ENCODE measurements around the gene HTATIP2.
"Not testable (repeated sequence)": the region's sequence is repeated elsewhere in the genome, so short reads cannot be mapped to it uniquely, and the experiment has no call there.

Gene HTATIP2

DNA sequence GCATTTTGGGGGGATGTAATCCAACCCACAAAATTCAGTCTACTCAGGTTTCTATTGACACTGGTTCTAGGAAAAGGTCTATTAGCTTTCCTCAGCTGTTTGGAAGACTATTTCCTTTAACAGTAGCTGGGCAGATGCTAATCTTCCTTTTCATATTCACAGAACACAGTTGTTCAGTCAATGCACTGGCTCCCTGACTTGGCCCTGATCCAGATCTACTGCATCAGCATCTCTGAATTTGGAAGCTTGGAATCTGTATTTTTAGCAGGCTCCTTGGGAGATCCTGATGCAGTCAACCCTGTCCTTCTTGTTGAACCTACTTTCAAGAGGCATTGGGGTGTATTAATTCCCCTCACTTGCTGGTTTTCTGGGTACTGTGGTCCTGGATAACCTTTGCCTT, 6.3 kb downstream of the HTATIP2 start:
- in situ Hi-C loops (cut with MboI; ENCODE audit: low sequenced_read_pairs) = no loop called here

DNA sequence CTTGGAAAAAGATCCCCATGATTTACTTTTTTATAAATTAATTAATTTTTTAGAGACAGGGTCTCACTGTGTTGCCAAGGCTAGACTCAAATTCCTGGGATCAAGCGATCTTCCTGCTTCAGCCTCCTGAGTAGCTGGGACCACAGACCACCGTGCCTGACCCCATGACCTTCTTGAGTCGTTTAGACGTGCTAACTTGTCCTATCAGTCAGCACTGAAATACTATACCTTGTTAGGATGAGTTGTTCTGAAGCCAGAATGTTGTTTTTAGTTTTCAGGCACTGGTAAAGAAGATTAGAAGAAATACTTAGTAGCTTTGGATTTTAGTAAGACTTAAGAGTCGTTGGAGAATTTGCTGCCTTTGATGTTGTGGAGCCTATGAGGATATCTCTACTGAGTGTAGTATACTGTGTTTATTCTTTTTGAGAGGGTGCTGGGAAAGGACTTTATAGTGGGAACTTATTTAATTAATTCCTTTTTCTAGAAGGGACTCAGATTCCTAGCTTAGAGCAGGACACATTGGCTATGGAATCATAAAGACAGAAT, 8.6 kb downstream of the HTATIP2 start:
- in situ Hi-C loops (cut with MboI; ENCODE audit: low sequenced_read_pairs) = no loop called here

DNA sequence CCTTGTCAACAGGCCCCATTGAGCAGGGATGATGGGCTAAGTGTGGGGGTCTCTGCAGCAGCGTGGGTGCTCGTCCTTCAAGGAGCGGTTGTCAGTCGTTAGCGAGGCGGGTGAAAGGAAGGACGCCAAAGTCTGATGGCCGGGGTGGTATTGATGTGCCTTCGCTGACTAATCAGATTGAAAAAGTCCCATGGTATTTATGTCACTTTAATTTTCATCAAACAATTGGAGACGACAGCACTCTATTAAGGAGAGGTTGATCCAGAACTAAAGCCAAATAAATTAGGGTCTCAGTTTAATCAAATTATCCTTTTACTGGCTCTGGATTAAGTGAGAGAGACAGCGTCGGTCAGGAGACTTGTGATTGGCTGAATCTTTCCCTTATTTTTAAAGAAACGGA, 9.6 kb downstream of the HTATIP2 start:
- in situ Hi-C loops (cut with MboI; ENCODE audit: low sequenced_read_pairs) = no loop called here

DNA sequence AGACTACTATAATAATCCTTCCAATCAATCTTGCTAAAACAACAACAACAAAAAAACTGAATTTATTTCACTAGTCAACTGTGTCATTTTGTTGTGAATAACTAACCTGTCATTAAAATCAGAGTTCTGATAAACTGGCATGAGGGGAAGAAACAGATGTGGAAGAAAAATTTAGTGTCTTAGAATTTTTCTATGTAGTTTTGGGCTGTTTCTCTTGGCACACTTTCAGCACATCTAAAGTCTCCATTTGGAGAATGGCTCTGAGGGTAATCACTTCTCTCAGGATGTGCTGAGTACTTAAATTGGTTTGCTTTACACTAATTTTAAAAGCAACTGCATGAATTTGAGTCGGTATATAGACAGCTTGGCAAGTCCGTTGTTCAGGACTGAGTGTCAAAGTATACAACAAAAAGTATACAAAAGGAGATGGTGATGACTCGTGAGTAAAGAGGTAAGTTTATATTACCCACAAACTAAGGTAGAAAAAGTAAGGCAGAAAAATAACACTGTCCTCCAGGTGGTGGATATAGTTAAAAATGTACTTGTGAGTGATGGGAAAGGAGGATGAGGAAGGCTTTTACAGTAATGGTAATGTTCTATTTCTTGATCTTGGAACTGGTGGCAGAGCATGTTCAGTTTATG, 10.2 kb downstream of the HTATIP2 start:
- in situ Hi-C loops (cut with MboI; ENCODE audit: low sequenced_read_pairs) = no loop called here

DNA sequence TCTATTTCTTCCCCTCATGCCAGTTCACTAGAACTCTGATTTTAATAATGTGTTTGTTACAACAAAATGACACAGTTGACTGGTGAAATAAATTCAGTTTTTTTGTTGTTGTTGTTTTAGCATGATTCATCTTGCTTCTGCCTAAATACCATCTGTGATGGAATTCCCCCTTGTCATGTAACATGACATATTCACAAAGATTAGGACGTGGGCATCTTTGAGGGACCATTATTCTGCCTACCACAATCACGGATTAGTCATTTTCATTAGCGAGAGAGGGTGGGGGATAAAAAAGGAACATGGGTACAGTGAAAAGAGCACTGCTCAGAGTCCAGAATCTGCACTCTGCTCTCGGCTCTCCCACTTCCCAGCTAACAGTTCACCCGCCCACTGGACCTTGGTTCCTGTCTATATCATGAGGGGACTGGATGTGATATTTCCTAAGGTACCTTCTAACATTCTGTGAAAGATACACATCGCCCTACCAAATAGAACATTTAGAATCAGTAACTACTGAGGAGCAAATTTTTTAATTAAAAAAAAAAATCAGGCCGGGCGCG, 11.3 kb downstream of the HTATIP2 start:
- in situ Hi-C loops (cut with MboI; ENCODE audit: low sequenced_read_pairs) = no loop called here

DNA sequence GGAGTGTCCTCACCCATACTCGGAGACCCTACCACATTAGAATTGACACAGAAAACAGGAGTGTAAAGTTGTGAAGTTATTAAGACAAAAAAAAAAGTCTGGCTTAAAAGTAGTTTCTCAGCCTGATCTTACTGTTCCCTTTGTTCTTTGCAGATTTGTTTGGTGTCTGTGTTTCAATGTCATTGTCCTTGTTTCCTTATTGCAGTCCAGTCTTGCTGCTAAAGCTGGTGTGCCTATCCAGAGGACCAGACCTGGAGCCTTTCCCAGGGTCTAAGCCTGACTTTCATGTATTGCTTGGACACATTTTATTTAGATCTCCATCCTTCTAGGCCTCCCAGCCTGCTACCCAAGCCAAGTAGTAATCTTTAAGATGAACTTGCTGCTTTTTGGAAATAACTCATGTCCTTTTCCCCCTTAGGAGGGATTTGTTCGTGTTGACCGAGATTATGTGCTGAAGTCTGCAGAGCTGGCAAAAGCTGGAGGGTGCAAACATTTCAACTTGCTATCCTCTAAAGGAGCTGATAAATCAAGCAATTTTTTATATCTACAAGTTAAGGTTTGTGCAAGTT, 12.7 kb downstream of the HTATIP2 start:
- in situ Hi-C loops (cut with MboI; ENCODE audit: low sequenced_read_pairs) = no loop called here

DNA sequence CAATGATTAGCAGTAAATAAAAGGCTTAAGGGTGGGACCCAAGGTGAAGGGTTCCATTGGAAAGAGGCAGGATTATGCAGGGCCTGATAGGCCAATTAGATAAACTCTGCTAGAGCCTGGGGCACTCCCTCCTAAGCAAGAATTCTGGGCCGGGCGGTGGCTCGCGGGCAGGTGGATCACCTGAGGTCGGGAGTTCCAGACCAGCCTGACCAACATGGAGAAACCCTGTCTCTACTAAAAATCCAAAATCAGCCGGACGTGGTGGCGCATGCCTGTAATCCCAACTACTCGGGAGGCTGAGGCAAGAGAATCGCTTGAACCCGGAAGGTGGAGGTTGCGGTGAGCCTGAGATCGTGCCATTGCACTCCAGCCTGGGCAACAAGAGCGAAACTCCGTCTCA, 22.5 kb downstream of the HTATIP2 start:
- in situ Hi-C loops (cut with MboI; ENCODE audit: low sequenced_read_pairs) = not testable (repeated sequence)

DNA sequence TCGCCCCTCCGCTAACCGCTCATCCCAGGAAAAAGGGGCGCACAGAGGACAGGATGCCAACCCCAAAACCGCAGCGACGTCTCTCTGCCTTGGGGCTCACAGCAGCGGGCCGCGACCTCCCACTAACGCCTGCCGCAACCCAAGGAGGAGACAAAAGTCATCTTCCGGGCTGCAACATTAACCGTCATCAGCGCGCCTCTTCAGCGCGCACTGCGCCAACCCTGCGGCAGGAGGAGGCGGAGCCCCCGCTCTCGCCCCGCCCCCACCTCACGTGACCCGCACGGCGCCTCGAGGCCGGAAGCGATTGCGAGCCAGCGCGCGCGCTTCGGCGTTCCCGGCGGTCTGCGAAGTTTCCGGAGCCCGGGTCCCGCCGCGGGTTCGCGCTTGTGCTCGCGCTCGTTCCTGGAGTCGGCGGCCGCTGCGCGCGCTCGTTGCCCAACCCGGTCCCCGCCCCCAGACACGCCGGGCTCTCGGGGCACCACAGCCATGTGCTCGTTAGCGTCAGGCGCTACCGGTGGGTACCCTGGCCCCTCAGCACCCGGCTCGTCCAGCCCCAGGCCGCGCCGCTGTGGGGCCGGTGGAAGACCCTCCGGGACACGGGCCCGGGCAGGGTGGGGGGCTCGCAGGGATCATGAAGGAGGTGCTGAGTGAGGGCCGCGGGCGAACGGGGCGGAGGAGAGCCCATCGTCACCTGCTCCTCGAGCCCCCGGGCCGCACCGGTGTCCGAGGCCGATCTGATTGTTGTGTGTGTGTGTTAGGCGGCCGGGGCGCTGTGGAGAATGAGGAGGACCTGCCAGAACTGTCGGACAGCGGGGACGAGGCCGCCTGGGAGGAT, 24.0 kb downstream of the HTATIP2 start, which contains the start of gene PRMT3:
Gene PRMT3 (plus strand): TSS at position 456 of the 835 bp plus-strand sequence. CDS start 31 bp downstream, at position 487.
- in situ Hi-C loops (cut with MboI; ENCODE audit: low sequenced_read_pairs) = no loop called here

DNA sequence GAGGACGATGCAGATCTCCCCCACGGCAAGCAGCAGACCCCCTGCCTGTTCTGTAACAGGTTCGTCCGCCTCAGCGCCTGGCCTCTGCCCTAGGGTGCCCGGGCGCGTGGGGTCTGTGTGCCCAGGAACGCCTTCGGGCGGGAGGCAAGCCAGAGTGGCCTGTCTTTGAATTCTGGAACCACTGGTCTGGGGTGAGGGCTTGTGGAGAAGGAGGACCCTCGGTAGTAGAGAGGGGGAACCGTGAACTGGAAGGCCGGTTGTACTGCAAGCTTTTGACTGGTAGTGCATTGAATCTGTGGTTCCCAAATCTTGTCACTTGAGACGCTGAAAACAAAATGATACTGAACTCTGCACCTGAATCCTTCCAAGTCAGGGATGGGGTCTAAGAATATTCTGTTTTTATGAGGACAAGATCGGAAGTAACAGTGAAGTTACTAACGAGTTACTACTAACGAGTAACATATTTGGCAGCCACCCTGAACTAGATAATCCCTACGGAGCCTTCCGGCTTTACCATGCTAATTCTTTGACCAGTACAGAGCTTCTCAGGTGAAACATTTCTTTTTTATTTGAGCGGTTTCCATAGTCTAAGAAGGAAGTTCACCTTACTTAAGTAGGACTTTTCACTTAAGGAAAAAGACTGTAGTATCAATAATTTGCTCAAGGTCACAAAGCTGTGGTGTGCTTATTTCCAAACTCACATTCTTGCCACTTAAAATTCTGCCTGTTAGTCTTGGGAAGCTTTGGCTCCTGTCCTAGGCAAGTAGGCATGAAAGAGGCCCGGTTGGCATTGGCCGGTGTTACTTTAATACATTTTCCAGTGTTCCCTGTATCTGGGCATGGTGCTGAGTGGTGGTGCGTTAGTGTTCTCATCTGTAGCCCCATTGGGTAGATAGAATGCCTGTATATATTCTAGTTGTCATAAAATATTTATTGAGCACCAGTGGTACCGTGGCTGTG, 24.9 kb downstream of the HTATIP2 start:
- in situ Hi-C loops (cut with MboI; ENCODE audit: low sequenced_read_pairs) = no loop called here

DNA sequence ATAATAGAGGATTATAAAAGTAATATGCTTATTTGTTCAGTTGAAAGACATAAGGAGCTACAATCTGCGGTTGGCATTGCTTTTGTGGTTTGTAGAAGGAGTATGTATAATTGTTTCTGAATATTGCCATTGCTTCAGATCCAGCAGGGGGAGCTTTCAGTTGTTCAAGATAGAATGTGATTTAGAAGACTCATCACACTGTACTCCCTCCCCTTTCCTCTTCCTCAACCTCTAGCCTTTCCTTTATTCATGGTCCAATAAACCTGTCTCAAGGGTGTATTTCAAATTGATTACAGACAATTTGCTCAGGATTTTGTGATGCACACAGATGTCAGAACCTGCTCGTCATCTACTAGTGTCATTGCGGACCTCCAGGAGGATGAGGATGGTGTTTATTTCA, 33.8 kb downstream of the HTATIP2 start:
- in situ Hi-C loops (cut with MboI; ENCODE audit: low sequenced_read_pairs) = no loop called here

DNA sequence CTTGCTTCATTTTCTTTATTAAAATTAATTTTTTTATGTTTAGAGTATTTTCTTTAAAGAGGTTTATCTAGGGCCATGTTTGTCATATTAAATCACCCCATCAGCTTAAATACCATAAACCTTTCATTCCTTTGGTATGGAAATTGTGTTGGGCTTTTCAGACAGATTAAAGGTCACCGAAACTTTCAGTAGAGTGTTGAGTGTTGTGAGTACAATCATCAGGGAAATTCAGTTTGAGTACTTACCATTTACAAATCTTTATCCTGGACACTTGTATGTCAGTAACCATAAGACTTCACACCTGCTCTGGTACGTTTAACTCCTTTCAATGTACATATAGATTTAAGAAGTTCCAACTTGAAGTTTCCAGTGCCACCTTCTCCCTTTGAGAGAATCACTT, 36.0 kb downstream of the HTATIP2 start:
- in situ Hi-C loops (cut with MboI; ENCODE audit: low sequenced_read_pairs) = no loop called here

DNA sequence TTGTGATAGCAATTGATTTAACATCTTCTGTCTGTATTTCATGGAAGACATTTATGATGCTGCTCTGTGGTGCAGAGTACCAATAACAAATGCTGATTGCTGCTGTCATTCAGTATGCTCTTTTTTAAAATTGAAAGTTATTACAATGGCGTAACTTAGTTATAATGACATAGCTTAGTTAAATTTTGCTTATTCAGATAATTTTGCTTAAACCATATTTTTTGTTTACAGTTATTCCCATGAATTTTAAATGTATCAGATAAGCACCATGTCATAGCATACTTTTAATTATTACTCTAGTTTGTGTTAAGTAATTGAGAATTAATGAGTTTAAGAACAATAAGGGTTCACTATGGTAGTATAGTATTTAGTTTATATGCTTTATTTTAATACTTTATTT, 39.5 kb downstream of the HTATIP2 start:
- in situ Hi-C loops (cut with MboI; ENCODE audit: low sequenced_read_pairs) = no loop called here

DNA sequence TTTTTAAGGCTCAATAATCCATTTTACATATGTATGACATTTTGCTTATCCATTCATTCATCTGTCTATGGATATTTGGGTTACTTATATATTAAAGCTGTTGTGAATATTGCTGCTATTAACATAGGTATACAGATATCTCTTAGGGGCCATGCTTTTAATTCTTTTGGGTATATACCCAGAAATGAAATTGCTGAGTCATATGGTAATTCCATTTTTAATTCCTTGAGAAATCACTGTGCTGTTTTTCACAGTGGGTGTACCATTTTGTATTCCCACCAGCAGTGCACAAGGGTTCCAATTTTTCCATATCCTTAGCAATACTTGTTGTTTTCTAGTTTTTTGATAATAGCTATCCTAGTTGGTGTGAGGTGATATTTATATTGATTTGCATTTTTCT, 43.0 kb downstream of the HTATIP2 start:
- in situ Hi-C loops (cut with MboI; ENCODE audit: low sequenced_read_pairs) = no loop called here

DNA sequence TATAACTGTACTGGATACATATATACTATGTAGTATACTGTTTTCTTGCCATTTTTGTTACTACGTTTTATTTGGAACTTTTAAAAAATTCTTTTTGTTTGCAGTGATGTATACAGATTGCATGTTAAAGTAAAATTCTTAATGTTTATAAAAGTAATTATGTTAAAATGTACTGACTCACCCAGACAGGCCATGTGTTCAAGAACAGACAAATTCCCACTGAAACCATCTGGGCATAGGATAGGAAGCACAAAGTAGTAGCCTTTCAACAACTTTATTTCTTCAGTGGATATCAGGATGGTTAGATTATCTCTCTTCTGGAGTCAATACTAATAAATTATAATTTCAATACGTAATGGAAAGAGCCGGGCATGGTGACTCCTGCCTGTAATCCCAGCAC, 43.8 kb downstream of the HTATIP2 start:
- in situ Hi-C loops (cut with MboI; ENCODE audit: low sequenced_read_pairs) = no loop called here

DNA sequence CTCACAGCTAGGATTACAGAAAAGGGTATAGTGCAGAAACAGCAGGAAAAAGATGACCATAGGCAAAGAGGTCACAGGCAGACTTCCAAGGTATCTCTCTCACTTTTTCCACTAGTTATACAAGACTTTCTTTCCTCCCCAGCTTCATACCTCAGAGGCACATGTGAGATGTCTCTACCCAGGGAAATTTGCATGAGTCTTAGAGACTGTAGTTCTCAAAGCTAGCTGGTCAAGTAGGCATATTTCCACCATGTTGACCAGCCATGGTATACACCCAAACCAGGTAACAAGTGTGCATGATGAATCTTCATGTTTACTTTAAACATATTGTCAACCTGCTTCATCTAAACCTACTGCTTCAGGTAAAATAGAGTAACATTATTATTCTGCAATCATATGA, 51.9 kb downstream of the HTATIP2 start:
- in situ Hi-C loops (cut with MboI; ENCODE audit: low sequenced_read_pairs) = no loop called here

DNA sequence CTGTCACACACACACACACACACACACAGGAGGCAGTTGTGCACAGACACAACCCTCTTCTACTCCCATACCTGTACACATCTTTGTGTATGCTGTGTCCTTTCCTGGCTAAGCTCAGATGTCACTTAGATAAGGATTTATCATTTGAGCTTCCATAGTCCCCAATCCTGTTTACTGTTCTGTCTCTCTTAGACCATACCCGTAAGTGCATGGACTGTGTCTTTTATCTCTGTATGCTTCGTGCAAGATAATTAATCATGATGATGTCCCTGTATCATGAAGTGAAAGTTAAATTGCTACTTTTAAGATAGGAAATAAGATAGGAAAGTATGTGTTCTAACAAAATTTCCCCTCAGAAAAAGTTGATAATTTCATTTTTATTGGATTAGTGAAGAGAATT, 54.3 kb downstream of the HTATIP2 start:
- in situ Hi-C loops (cut with MboI; ENCODE audit: low sequenced_read_pairs) = no loop called here

DNA sequence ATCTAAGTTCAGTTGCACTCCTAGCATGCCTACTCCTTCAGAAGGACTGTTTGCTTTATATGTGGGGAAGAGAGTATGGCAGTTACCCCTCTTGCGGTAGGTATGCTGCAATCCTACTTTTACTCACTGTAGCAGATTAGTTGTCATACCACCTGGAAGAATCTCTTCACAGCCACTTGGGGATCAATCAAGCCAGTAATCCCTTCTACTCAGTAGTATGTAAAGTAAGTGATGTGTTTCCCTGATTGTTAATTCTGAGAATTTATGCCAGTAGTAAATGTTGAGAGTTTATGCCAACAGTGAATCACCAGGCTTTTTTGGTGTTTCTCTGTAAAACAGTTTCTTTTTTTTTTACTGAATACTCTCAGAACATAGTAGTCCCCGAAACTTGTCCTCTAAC, 58.4 kb downstream of the HTATIP2 start:
- in situ Hi-C loops (cut with MboI; ENCODE audit: low sequenced_read_pairs) = no loop called here

DNA sequence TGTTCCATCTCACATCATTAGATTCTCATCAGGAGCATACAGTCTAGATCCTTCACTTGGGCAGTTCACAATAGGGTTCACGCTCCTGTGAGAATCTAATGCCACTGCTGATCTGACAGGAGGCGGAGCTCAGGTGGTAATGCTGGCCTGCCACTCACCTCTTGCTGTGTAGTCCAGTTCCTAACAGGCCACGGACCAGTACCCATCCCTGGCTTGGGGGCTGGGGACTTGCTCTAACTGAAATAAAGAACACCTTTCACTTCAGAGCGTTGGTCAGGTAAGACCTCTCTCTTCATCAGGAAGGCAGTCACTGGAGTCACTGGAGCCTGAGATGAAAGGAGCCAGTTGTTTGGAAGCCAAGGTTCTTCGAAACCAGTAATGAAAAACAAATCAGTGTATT, 65.7 kb downstream of the HTATIP2 start:
- in situ Hi-C loops (cut with MboI; ENCODE audit: low sequenced_read_pairs) = no loop called here

Measured in hTERT RPE-1 (cell line).